ENCODE measurements around the gene CCDC183. TPM values are rescaled to one million over a fixed set of nuclear protein-coding genes. Genes with fewer than 3 reads are reported as not detected.
A peak's percentile ranks its signal among the peaks of the same experiment; 100 is the strongest.

CCDC183 gene
- total and polyA plus RNA-seq, 2 of the 4 experiments (the other 2 are of a cell fraction), result under 0.01 to 0.29 TPM

GRCh38 chr9:136840140-136840876 is 44.2 kb downstream of the CCDC183 start (continued):
- TF ChIP-seq SMC3 (IDR thresholded peaks at IDR 0.05; ENCODE audit: low read depth, low read length) (no peak), RAD21 (IDR thresholded peaks at IDR 0.05; ENCODE audit: low read length) (no peak)

- no TSS peak for BruUV-seq (replicated peaks)
- H2BK120ac ChIP-seq (ENCODE audit: low read depth, low read length), result 0 out of 2 replicates have a peak overlapping the region, but pooled peaks have one; percentile 1
- no peak overlapping the region for H2BK15ac ChIP-seq (ENCODE audit: low read depth, low read length)
- POLR2A ChIA-PET (ENCODE audit: unreplicated experiment), result interaction anchor here (0.6 to 0.9 kb wide), 2 partner anchors 22 to 29 kb away, joined by 6 read pairs; no protein-coding TSS in a partner anchor
- H4K20me1 ChIP-seq (ENCODE audit: insufficient read depth, low read length), result peaks cover 20% of the 10 kb centered on the region
- no peak overlapping the region for H2BK20ac ChIP-seq (ENCODE audit: low read depth, low read length)
- H3K4me2 ChIP-seq (ENCODE audit: low read depth, low read length), result no peak overlapping the region; the same call in 1 of the 2 replicates
- 0 out of 2 replicates have a peak, but pooled peaks cover 3% of the 10 kb centered on the region for H3K9me3 ChIP-seq (ENCODE audit: control insufficient read depth, insufficient read depth, low read length)
- H3K9me1 ChIP-seq (ENCODE audit: insufficient read depth, low read length), result peaks cover 7% of the 10 kb centered on the region; the same call in 1 of the 2 replicates
- whole genome bisulfite sequencing, 2 experiments (ENCODE audit: extremely low coverage in 2 of 2, insufficient read length in 1 of 2), result 89% methylated on average over 9 of the region's 28 CpGs; no CpG with 5 or more reads in 1 of the 2 experiments
- DNase-seq (peak; percentile 62), ATAC-seq (ENCODE audit: low read depth) (peak; percentile 59)
- H4K91ac ChIP-seq (ENCODE audit: insufficient read depth, low read depth, low read length), result no peak overlapping the region
- H2AFZ ChIP-seq (replicated peaks; ENCODE audit: low read length, poor library complexity), result no peak overlapping the region
- no peak overlapping the region for H3K4me3 ChIP-seq (ENCODE audit: insufficient read depth, low read depth, low read length)
- CTCF ChIA-PET, result no interaction called here
- dilution Hi-C loops (cut with HindIII; ENCODE audit: low sequenced_read_pairs, unreplicated experiment), result no loop called here
- no peak overlapping the region for H4K5ac ChIP-seq (ENCODE audit: low read depth, low read length)
- peak overlapping the region; percentile 39 for H2AK5ac ChIP-seq (ENCODE audit: low read depth, low read length)
- no peak overlapping the region for H4K8ac ChIP-seq (ENCODE audit: low read depth in 2 of 2, low read length in 2 of 2)
- H3K9ac ChIP-seq (ENCODE audit: low read depth, low read length), result no peak overlapping the region
- H3K14ac ChIP-seq (replicated peaks; ENCODE audit: low read depth, low read length), result peak overlapping the region; percentile 32; the same call in 1 of the 2 replicates
- H3K36me3 ChIP-seq (ENCODE audit: control insufficient read depth, insufficient read depth, low read length), result peaks cover 11% of the 10 kb centered on the region
- intact Hi-C loops (cut with micrococcal nuclease), result no loop called here
- H2BK5ac ChIP-seq (ENCODE audit: low read depth, low read length, poor library complexity, severe bottlenecking), result peak overlapping the region; percentile 53
- H3K27ac ChIP-seq (ENCODE audit: insufficient read depth, low read length), result no peak overlapping the region
- no peak overlapping the region for H3K18ac ChIP-seq (ENCODE audit: low read depth, low read length)
- peaks cover 12% of the 10 kb centered on the region; the same call in 1 of the 2 replicates for H3K27me3 ChIP-seq (ENCODE audit: control insufficient read depth, insufficient read depth, low read length)
- no peak overlapping the region for H3K56ac ChIP-seq (ENCODE audit: extremely low read depth, insufficient read depth, low read length)
- no peak for TF ChIP-seq MXI1 (IDR thresholded peaks at IDR 0.05; ENCODE audit: borderline replicate concordance, low read depth, low read length)
- TF ChIP-seq MAFK (IDR thresholded peaks at IDR 0.05; ENCODE audit: low read depth, low read length), result no peak
- TF ChIP-seq BHLHE40 (IDR thresholded peaks at IDR 0.05; ENCODE audit: low read depth, low read length), result no peak
- TF ChIP-seq MAZ (IDR thresholded peaks at IDR 0.05; ENCODE audit: borderline replicate concordance, low read depth, low read length), result peak; percentile 81; the same call in 1 of the 2 replicates
- H3K79me1 ChIP-seq (ENCODE audit: low read depth in 1 of 2, low read length in 2 of 2), result peaks cover 0 to 6% of the 10 kb centered on the region in 2 experiments; a peak in 1 of 4 replicates
- H3K23ac ChIP-seq (ENCODE audit: low read depth, low read length), result no peak overlapping the region
- in situ Hi-C loops (cut with MboI; ENCODE audit: low sequenced_read_pairs), result no loop called here
- peak overlapping the region; percentile 55 for H2AK9ac ChIP-seq (replicated peaks; ENCODE audit: low read depth, low read length, poor library complexity)
- peaks cover 9% of the 10 kb centered on the region for H3K4me1 ChIP-seq (ENCODE audit: control insufficient read depth, insufficient read depth, low read length)
- no peak overlapping the region for H3K4ac ChIP-seq (ENCODE audit: low read depth, low read length)
Observed at GRCh38 chr9:136840877-136841645, 44.9 kb downstream of the CCDC183 start.
